Gastrocnemius medialis (tissue), 4 donors: Measurements from ENCODE around the gene SLC25A36. TPM values are rescaled to one million over a fixed set of nuclear protein-coding genes. Genes with fewer than 3 reads are reported as not detected.
"Not testable (repeated sequence)": the region's sequence is repeated elsewhere in the genome, so short reads cannot be mapped to it uniquely, and the experiment has no call there.

Experiments used
- ATAC-seq, 2 donors: fragments of 150-250 bp; one replicate each; pipeline ENCODE4 v1.9.1; 2016
- DNase-seq, 2 donors: peaks; one replicate each; pipeline ENCODE4 v3.0.0-alpha.2; 2019
- H3K27ac ChIP-seq, 4 donors: fragments of 200-600 bp; sonication (generic); 1 replicate in 1 of 4; 2 replicates in 3 of 4; pipeline ENCODE4 v1.5.1; 2016 to 2018; ENCODE audit warnings: mild to moderate bottlenecking in 2 of 4, moderate library complexity in 1 of 4
- H3K27me3 ChIP-seq, 3 donors: fragments of 200-600 bp; sonication (generic) in 2 of 3; 1 replicate in 1 of 3; 2 replicates in 2 of 3; pipeline versions ENCODE4 v1.5.1 to v1.6.0; 2016 to 2019; ENCODE audit warnings: mild to moderate bottlenecking in 1 of 3, moderate library complexity in 1 of 3
- H3K36me3 ChIP-seq, 2 donors: fragments of 200-600 bp; sonication (generic) in 1 of 2; one replicate each; pipeline ENCODE4 v1.5.1; 2017 to 2018
- H3K4me1 ChIP-seq, 2 donors: fragments of 200-600 bp; sonication (generic) in 1 of 2; one replicate each; pipeline ENCODE4 v1.5.1; 2016 to 2017; ENCODE audit warnings: mild to moderate bottlenecking in 2 of 2
- H3K4me3 ChIP-seq, 4 donors: fragments of 200-600 bp; sonication (generic) in 3 of 4; 1 replicate in 1 of 4; 2 replicates in 3 of 4; pipeline ENCODE4 v1.5.1; 2016 to 2019; ENCODE audit warnings: mild to moderate bottlenecking in 2 of 4
- H3K9me3 ChIP-seq, 3 donors: fragments of 200-600 bp; sonication (generic) in 2 of 3; 1 replicate in 1 of 3; 2 replicates in 2 of 3; pipeline ENCODE4 v1.5.1; 2016 to 2019
- POLR2A ChIP-seq, 2 donors: fragments of 450-650 bp; IDR thresholded peaks; one replicate each; pipeline ENCODE4 v1.6.1; 2017; ENCODE audit warnings: antibody characterized with exemption in 2 of 2, mild to moderate bottlenecking in 2 of 2, moderate library complexity in 2 of 2
- in situ Hi-C, 4 donors: fragments of 200-750 bp; cut with MboI; loops; one replicate each; pipeline versions ENCODE4 v1.15.0 to v1.8.0; 2017; ENCODE audit warnings: low sequenced_read_pairs in 4 of 4
- intact Hi-C: fragments of 100-400 bp; cut with DNase I; formaldehyde crosslinking; loops from one replicate; pipeline ENCODE4 v1.15.1; 2023; ENCODE audit warnings: low total_unique reads
- total RNA-seq, 4 donors: library from RNA; depleted of rRNA; stranded (reverse); fragments of >200 nt; gene quantifications; one replicate each; pipeline versions ENCODE4 v1.1.0 to v1.2.3, GENCODE V29; 2016
- TF ChIP-seq, protein P1 (sequence below), 5 experiments: fragments of 450-650 bp in 3 of 5; fragments of 200-600 bp in 2 of 5; sonication (generic) in 2 of 5; IDR thresholded peaks in 4 of 5; conservative IDR thresholded peaks in 1 of 5; 1 replicate in 4 of 5; 2 replicates in 1 of 5; pipeline ENCODE4 v1.5.1; 2016 to 2019; ENCODE audit warnings: antibody characterized with exemption in 5 of 5, mild to moderate bottlenecking in 3 of 5, moderate library complexity in 3 of 5

SLC25A36 gene
- total RNA-seq, 4 donors from 2014 or later: 17.3 to 74.7 (median 35.0) TPM

DNA sequence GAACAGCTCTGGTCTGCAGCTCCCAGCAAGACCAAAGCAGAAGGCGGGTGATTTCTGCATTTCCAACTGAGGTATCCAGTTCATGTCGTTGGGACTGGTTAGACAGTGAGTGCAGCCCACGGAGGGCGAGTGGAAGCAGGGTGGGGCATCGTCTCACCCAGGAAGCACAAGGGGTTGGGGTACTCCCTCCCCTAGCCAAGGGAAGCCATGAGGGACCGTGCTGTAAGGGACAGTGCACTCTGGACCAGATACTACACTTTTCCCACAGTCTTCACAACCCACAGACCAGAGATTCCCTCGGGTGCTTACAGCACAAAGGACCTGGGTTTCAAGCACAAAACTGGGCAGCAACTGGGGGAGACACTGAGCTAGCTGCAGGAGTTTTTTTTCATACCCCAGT lies 8.5 kb upstream of the SLC25A36 start:
- in situ Hi-C loops (loop anchor here in 1 of 4 donors (25.0 kb wide), 1 partner anchor 479 kb away; no protein-coding TSS in a partner anchor), intact Hi-C loops (no loop called here)
- Histone ChIP-seq H3K36me3 (no peaks in the 10 kb centered on the region), H3K9me3 (no peaks in the 10 kb centered on the region), H3K4me3 (no peak overlapping the region), H3K27ac (no peak overlapping the region), H3K27me3 (no peaks in the 10 kb centered on the region), H3K4me1 (no peaks in the 10 kb centered on the region)
- DNase-seq: no peak
- no peak for ATAC-seq
- TF ChIP-seq, protein P1, sequence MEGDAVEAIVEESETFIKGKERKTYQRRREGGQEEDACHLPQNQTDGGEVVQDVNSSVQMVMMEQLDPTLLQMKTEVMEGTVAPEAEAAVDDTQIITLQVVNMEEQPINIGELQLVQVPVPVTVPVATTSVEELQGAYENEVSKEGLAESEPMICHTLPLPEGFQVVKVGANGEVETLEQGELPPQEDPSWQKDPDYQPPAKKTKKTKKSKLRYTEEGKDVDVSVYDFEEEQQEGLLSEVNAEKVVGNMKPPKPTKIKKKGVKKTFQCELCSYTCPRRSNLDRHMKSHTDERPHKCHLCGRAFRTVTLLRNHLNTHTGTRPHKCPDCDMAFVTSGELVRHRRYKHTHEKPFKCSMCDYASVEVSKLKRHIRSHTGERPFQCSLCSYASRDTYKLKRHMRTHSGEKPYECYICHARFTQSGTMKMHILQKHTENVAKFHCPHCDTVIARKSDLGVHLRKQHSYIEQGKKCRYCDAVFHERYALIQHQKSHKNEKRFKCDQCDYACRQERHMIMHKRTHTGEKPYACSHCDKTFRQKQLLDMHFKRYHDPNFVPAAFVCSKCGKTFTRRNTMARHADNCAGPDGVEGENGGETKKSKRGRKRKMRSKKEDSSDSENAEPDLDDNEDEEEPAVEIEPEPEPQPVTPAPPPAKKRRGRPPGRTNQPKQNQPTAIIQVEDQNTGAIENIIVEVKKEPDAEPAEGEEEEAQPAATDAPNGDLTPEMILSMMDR (IDR thresholded peaks at IDR 0.05 in 4 of 5, conservative IDR thresholded peaks at IDR 0.05 in 1 of 5): no peak
- no peak for TF ChIP-seq POLR2A (IDR thresholded peaks at IDR 0.05)

DNA sequence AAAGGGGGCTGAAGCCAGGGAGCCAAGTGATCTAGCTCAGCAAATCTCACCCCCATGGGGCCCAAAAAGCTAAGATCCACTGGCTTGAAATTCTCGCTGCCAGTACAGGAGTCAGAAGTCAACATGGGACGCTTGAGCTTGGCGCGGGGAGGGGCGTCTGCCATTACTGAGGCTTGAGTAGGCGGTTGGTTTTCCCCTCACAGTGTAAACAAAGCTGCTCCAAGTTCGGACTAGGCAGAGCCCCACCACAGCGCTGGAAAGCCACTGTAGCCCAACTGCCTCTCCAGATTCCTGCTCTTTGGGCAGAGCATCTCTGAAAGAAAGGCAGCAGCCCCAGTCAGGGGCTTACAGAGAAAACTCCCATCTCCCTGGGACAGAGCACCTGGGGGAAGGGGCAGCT lies 8.1 kb upstream of the SLC25A36 start:
- Histone ChIP-seq H3K4me3 (no peak overlapping the region), H3K4me1 (no peaks in the 10 kb centered on the region), H3K27ac (no peak overlapping the region), H3K9me3 (no peaks in the 10 kb centered on the region), H3K36me3 (no peaks in the 10 kb centered on the region), H3K27me3 (no peaks in the 10 kb centered on the region)
- DNase-seq: no peak
- TF ChIP-seq POLR2A (IDR thresholded peaks at IDR 0.05): no peak
- TF ChIP-seq, protein P1 (IDR thresholded peaks at IDR 0.05 in 4 of 5, conservative IDR thresholded peaks at IDR 0.05 in 1 of 5): no peak
- intact Hi-C loops (no loop called here), in situ Hi-C loops (loop anchor here in 1 of 4 donors (25.0 kb wide), 1 partner anchor 479 kb away; no protein-coding TSS in a partner anchor)
- no peak for ATAC-seq

DNA sequence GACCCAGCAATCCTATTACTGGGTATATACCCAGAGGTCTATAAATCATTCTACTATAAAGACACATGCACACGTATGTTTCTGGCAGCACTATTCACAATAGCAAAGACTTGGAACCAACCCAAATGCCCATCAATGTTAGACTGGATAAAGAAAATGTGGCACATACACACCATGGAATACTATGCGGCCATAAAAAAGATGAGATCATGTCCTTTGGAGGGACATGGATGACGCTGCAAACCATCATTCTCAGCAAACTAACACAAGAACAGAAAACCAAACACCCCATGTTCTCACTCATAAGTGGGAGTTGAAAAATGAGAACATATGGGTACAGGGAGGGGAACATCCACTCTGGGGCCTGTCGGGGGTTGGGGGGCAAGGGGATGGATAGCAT lies 2.3 kb upstream of the SLC25A36 start:
- ATAC-seq, intact Hi-C loops, DNase-seq, H3K9me3 ChIP-seq, H3K36me3 ChIP-seq, H3K4me3 ChIP-seq, H3K27me3 ChIP-seq, H3K27ac ChIP-seq: not testable (repeated sequence)
- in situ Hi-C loops: loop anchor here in 1 of 4 donors (25.0 kb wide), 1 partner anchor 473 kb away; no protein-coding TSS in a partner anchor
- peaks cover 14 to 15% of the 10 kb centered on the region in 2 donors for H3K4me1 ChIP-seq

DNA sequence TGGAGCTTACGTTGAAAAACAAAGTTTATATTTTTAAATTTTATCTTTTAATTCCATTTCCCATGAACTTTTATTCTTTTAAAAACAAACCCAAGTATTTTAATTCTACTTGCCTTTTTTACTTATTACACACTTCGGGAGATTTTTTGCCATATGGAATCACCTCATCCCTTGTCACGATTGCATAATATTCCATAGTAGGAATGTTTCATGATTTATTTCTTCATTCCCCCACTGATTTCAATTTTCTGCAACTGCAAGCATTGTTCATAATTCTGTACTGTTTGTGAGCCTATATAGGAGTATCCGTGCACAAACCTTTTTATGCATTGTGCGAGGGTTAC lies 574 bp upstream of the SLC25A36 start:
- intact Hi-C loops (loop anchor here (2.0 to 5.0 kb wide), 2 partner anchors 16 to 301 kb away; no protein-coding TSS in a partner anchor), in situ Hi-C loops (loop anchor here in 1 of 4 donors (25.0 kb wide), 1 partner anchor 471 kb away; no protein-coding TSS in a partner anchor)
- TF ChIP-seq, protein P1 (IDR thresholded peaks at IDR 0.05 in 4 of 5, conservative IDR thresholded peaks at IDR 0.05 in 1 of 5): no peak
- TF ChIP-seq POLR2A (IDR thresholded peaks at IDR 0.05): no peak
- ATAC-seq: peak in 1 of 2 donors; percentile 1
- no peaks in the 10 kb centered on the region for H3K27me3 ChIP-seq
- peak overlapping the region; percentile 97 to 99 (median 99) for H3K27ac ChIP-seq
- DNase-seq: no peak
- no peaks in the 10 kb centered on the region for H3K9me3 ChIP-seq
- H3K4me1 ChIP-seq: peaks cover 32% of the 10 kb centered on the region in 2 donors
- peak overlapping the region; percentile 66 to 97 (median 94) for H3K4me3 ChIP-seq
- H3K36me3 ChIP-seq: no peaks in the 10 kb centered on the region

DNA sequence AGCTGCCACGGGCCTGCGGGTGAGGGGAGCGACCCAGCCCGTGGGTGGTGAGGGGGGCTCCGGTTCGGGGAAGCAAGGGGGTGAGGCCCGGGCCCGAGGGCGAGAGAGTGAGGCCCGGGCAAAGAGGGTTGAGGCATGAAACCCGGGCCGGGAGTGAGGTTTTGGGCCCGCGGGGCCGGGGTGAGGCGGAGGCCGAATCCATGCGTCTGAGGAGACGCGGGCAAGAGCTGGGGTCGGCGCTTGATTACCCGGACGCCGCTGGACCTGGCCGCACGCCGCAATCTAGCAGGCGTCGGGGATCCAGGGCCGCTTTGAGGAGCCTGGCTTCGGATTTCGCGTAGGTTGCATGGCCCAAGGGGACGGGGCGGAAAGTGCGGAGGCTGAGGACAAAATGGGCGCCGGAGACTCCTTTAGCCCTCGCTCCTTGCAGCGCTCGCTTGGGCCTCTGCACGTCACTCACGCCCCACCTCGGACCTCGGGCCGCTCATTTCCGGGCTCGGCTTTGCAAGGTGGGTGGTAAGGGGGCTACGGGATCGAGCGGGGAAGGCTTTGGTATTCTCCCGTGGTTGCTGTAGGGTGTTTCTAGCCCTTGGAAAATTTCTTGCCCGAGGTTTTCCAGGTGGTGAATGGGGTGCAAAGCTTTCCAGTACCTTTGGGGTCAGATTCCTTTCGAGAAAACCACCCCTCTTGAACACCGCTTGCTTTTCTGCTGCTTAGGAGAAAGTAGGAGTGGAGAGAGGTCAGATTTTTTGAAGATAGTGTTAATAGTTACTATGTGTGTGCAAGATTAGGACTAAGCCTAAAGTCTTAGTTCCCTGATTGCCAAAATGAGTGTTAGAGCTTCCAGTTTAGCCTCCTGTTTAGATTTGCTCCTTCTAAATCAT lies 827 bp downstream of the SLC25A36 start:
- no peaks in the 10 kb centered on the region for H3K36me3 ChIP-seq
- peak overlapping the region; percentile 97 to 99 (median 99) for H3K27ac ChIP-seq
- H3K4me1 ChIP-seq: peaks cover 42 to 46% of the 10 kb centered on the region in 2 donors
- no peaks in the 10 kb centered on the region for H3K27me3 ChIP-seq
- intact Hi-C loops: loop anchor here (5.0 kb wide), 1 partner anchor 300 kb away; no protein-coding TSS in a partner anchor
- in situ Hi-C loops: loop anchor here in 1 of 4 donors (25.0 kb wide), 1 partner anchor 470 kb away; no protein-coding TSS in a partner anchor
- peak overlapping the region; percentile 66 to 97 (median 94) for H3K4me3 ChIP-seq
- DNase-seq (peak; percentile 14 to 32), ATAC-seq (peak; percentile 62)
- TF ChIP-seq POLR2A (IDR thresholded peaks at IDR 0.05): no peak
- TF ChIP-seq, protein P1 (IDR thresholded peaks at IDR 0.05 in 4 of 5, conservative IDR thresholded peaks at IDR 0.05 in 1 of 5): no peak
- no peaks in the 10 kb centered on the region for H3K9me3 ChIP-seq
